Stimulated activated CD4-positive, alpha-beta T cell treated with anti-CD3 and anti-CD28 coated beads, Interleukin-4, amount 100 ng/mL, for 24 hours (primary cell): Measurements from ENCODE around the gene ZBTB33.

Experiments used
- DNase-seq: peaks from one replicate; pipeline ENCODE4 v3.0.0-alpha.2; 2020

The ZBTB33 gene

DNA sequence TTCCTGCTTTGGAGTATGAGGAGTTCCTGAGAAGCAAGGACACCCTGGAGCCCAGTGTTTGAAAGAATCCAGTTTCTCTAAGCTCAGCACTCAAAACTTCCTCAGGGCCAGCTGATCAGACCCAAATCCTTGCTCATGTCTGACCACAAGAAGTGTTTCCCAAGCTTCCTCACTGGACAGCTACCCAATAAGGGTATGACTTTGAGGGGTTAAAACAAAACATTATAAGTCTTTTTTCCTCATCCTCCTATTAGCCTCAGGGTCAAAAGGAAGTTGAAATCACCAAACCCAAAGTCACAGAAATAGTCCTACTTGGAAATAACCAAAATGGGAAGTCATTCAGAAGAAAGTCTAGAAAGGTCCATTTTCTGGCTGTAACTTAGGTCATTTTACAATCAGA, 13.7 kb downstream of the ZBTB33 start:
- DNase-seq, result no peak

DNA sequence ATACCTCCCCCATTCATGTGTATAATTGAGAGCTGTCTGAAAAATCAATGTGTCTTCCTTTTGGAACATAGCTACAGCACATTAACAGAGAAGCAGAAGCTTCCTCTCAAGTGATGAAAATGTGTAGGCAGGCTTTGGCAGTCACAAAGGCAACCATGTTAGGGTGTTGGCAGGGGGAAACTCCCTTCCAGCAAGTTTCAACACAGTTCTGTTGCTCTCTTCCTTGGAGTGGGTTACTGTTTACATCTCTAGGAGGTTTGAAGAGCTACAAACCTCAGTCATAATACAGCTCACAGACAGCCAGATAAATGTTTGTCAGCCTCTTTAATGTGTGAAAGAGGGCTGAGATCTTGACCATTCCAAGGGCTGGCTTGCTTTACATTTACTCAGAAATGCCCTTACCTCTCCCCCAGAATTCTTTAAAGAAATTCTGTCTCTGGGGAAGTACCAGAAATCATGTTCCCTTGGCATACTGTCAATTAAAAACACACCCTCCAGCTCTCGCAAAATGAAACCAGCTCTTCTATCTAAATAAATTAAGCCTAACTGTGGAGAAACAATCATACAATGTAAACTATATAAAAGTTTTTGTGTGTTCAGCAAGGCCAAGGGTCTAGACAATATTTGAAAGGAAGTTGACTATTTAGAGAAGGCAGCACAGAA, 18.9 kb downstream of the ZBTB33 start:
- peak; percentile 4 for DNase-seq

DNA sequence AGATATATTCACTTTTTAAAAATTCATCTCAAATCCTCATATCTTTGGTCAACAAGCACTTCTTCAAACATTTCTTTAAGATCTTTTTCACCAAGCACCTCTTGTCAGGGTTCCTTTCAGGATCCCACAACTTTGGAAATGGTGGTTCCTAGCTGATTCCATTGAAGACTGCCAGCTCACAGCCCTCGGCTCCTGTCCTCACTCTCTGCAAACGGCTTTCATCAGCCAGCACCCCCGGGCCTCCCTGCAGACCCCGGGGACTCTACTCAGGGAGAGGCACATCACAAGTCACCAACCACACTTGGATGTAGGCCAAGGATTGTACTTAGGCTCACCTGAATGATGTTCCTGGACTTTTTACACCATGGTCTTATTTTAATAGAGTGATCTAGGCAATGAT, 20.0 kb downstream of the ZBTB33 start:
- DNase-seq, result no peak

DNA sequence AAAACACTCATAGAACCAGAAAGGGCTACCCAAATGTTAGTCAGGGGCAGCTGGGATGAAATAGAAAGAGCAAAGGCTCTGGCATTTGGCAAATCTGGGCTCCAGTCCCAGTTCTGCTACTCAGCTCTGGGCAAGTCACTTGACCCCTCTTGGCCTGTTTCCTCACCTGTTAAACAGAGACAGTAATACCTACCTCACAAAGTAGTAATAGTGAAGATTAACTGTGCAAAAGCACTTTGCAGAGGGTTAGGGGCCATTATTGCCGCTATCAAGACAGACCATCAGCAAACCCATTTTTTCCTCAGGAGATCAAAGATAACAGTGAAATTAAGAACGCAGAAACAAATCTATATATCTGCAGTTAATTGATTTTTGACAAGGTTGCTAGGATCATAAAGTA, 20.6 kb downstream of the ZBTB33 start:
- no peak for DNase-seq

DNA sequence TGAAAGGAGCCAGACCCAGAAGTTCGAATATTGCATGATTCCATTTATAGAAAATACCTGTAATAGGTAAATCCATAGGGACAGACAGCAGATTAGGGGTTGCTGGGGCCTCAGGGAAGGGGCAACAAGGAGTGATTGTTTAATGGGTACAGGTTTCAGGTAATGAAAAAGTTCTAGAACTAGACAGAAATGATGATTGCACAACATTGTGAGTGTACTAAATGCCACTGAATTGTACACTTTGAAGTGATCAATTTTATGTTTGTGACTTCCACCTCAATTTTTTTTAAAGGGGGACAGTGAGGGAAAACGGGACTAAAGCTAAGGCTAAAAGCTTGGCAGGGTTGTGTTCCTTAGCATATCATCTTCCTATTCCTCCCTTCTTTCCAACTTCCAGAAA, 23.5 kb downstream of the ZBTB33 start:
- no peak for DNase-seq

DNA sequence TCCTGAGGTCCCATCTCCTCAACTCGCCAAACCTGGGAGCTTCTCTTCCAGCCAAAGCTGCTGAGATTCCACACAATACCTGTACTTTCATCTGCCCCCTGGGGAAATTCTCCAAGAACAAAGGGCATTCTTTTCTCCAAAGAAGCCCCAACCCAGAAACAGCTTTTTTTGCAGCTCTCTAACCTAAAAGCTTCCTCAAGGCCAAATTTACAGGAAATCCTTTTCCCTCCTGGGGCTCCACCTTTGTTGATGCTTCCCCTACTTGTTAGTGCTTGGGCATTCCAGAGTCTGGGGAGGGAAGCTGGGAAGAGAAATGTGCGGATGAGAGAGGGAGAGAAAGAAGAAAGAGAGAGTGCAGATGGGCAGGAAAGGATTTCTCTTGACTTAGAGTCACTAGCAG, 24.3 kb downstream of the ZBTB33 start:
- no peak for DNase-seq

DNA sequence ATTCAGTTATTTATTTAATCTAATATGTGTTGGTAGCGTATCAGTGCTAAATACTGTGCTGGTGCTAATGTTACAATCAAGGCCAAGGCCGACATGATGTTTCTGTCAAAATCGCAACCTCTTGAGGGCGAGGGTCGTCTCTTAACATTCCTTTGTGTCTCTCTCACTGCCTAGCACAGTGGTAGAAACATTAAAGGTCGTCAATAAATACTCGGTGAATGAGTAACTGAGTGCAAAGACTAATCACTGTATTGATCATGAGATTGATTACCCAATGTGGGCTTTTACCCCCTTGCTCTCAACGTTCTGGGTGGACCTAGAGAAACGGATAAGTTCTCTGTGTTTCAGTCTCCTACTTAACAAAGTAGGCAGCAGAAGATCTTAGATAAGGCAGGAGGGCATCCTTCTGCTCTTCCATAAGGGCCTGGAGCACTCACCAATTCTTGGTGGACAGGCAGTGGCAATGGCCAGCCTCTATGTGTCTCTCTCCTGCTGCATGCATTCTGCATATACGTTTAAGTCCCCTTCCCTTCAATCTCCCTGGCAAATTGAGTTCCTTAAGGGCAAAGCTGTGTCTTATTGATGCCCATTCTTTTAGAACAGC, 30.5 kb downstream of the ZBTB33 start:
- DNase-seq, result no peak

DNA sequence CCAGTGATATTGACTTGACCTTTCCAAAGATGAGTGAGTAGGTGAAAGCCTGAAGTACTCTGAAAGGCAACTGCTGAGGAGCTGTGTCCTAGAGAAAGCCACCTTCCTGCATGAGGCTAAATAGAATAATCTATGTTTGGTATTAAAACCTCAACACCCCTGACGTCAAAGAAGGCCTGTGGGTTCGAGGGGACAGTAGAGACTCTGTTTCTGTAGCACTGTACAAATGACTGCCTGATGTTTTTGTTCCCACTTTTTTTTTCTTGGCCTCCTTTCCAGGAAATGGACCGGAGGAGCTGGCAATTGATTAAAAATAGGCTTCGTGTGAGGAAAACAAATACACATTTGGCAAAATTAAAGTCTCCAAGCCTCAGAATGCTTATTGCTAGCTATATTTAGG, 31.1 kb downstream of the ZBTB33 start:
- DNase-seq, result no peak

DNA sequence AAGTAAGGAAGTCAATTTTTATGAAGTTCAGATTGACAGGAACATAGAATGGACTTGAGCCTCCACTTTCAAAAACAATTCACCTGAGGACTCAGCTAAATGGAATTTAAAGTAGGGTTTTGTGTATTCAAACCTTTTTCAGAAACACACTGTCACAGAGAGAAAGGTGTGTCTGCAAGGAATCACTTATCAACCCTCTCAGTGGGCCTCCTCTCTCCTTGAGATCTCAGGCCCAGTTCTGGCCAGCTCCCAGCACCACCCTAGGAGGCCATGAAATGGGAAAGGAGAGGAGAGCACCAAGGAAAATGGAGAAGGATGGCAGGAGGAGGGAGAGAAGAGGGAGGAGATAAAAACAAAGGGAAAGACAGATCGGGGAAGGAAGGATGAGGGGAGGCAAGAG, 32.1 kb downstream of the ZBTB33 start:
- no peak for DNase-seq

DNA sequence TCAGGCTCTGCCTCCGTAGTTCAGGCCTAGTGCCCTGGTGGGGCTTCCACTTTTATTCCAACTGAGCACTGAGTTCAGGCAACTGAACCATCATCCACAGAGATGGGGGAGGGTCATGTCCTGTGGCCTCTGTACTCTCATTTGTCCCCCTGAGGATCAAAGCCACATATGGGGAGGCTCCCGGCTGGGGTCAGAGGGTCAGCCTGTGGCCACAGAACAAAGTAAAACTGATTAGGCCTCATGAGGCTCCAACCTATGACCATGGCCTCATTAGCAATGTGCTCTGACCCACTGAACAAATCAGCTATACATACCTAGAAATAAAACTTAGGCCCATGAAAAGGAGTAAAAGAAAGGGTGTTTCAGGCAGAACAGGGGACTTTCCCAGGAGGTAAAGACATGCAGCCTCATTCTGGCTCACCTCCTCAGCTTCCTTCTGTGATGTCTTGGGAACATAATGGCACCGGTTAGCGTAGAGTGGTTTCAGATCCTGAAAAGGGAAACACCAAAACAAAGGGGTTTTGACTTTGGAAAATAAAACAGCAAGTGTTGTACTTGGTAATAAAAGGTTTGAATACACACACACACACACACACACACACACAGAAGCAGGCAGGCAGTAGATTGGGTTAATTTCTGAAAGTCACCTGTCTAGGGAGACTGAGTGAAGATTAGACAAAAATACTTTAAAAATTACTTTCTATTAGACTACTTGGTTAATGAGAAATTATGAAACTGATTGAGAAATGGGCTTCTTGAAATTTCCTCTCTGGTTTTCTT, 36.3 kb downstream of the ZBTB33 start:
- no peak for DNase-seq

DNA sequence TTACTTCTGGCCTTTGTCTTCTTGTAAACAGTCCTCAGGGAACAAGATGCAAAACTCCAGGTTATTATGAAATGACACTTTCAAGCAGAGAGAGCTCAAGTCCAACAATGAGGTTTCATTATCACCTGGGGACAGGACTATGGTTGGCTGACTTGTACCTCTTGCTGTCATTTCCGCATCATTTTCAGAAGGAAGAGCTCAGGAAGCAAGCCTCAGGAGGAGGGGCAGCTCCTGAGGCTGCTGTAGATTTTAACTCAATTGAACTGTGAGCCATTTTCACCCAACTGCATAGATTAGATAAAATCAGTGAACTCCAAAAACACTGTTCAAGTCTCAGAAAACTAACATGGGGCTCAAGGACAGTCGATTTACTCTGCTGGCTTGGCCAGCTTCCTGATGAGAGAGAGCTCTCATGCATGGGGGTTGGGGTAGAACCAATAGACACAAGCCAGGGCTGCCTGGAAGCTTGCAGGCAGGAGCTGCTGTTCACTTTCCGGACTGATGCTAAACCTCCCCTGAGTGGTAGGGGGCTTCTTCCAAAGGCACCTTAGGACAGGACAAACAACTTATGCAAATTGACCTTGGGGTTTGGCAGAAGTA, 37.0 kb downstream of the ZBTB33 start:
- DNase-seq, result no peak

DNA sequence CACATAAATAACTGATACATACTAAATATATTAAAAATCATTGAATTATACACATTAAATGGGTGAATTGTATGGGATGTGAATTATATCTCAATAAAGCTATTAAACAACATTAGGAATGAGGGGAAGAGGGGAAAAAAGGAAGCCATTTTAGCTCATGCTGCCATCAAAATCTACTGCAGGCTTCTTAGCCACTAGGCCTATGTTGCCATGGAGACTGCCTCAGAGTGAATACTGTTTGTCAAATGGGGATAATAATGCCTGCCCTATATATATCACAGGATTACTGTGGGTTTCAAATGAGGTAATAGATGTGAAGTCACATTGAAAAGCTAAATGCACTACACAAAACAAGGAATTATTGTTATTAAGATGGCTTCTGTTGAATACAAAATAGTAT, 39.5 kb downstream of the ZBTB33 start:
- no peak for DNase-seq

DNA sequence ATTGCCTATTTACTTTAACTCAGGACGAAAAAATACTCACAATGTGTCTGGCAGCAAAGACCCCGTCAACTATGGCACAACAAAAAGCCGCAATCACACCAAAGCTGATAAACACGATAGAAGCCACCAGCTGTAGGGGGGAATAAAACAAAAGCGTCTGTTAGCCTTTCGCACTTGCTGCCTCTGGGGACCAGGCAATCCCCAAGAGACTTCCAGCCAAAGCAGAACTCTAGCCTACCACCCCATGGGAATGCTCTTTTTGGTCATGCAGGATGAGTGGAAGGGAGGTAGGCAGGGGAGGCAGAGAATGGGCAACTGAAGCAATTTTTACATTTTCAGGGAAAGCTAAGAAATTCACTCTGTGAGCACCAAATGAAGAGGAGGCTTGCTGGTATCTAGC, 40.6 kb downstream of the ZBTB33 start:
- DNase-seq, result no peak

DNA sequence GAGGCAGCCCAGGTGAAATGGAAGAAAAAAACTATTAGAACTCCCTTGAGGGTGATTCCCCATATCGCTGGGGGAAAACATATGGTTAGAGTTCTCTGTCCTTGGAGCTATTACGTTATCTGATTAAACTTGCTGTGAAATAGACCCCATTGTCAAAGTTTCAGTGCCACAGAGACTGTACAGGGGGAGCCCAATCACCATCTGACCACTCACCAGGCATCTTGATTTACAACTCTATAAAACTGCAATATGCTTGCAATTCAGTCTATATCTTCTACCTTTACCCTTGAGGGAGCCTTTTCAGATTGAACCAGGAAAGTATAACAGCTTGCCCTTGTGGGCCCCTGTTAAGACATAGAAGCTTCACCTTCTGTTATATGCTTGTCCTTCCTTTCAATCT, 42.4 kb downstream of the ZBTB33 start:
- no peak for DNase-seq

DNA sequence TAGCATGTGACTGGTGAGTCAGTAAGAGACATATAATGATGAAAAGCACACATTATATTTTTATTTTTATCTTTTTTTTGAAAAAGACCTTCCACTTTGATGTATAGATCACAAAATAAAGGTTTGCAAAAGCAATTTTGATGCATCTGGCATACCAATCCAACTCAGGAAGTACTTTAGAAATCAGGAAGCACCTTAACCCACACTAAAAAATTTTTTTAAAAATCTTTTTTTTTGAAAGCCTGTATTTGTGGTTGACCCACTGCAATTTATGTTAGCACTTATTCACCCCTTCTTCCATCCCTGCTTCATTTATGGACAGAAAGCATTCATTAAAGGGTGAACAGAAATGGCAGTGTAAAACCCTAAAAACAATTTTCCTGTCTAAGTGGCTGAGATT, 44.0 kb downstream of the ZBTB33 start:
- DNase-seq, result no peak

DNA sequence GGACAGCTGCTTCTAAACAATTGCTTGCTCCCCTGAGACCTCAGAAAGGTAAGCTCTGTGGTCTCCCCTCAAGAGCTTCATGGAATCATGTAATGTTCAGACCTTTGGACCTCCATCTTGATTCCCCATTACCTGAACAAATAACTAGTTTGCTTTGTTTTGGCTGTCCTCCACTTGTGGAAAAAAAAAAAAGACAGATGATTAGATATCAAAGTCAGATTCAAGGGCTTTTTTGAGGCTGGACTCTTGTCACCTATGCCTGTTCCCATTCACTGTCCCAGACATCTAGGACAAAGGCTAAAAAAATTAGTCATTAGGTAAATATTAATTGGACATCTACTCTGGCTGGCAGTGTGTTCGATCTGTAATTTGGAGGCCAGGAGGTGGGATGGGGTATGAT, 47.3 kb downstream of the ZBTB33 start:
- DNase-seq, result no peak

DNA sequence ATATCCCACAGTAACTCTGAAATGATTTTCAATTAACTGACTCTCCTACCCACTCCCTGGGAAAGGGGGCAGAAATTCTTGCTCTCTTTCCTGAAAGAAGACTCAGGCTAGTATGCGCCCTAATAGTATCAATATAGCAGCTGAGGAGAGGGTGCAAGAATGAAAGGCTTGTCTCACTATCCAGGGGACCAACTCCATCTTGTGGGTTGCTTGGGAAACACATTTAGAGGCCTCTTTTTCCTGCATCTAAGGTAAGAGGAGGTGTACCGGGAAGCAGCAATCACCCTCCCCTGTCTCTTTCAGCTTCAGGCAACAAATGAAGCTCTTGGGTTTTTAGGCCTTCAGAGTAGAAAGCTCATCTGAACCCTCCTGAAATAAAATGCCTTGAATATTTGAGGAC, 49.3 kb downstream of the ZBTB33 start:
- no peak for DNase-seq

DNA sequence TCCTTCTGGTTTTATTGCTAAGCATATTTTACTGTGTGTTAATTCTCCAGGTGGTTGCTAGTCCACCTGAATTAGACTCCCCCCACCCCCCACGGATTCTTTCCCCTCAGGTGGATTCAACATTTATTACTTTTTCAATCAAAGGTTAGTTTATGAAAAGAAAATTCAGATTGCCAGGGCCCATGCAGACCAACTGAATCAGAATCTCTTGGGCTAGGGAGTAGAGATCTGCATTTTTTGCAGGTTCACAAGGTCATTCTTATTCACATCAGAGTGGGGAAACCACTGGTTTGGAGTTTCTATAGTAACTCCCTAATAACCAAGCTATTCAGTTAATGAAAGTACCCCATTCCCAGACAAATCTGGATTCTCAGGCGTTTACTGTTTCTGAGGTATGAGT, 50.9 kb downstream of the ZBTB33 start:
- no peak for DNase-seq

DNA sequence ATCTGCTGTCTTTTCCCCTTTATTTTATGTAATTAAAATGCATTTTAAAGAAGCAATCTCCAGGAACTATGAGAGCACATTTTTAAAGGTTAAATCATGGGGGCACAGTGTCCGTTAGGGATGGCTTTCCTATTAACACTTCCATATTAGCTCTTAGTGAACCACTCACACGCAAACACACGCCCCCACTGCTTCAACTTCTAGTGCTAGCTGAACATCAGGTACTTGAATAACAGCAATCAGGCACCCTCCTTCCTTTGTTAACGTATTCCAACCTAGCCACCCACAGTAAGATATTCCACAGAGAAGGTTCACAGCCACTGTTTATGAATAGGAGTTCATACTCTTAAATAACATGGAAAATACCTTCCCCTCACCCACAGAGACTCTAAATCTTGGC, 51.3 kb downstream of the ZBTB33 start:
- DNase-seq, result no peak

DNA sequence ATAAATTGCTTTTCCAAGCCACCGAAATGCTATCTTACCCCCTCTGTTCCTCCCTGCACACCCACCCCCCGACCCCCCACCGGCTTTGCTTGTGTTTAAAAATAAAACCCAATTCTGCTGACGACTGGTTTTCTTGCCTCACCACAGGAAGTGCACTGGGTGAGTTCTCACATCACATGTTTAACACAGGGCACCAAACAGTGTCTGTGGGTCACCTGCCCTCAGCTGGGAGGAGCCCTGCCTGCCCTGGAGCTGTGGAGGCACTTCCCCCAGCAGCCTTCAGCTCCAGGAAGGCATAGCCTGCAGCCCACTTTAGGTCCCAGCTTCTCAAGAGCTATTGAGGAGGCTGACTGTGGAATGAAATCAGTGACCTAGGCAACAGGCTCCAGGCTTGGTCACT, 51.8 kb downstream of the ZBTB33 start:
- peak; percentile 27 for DNase-seq

DNA sequence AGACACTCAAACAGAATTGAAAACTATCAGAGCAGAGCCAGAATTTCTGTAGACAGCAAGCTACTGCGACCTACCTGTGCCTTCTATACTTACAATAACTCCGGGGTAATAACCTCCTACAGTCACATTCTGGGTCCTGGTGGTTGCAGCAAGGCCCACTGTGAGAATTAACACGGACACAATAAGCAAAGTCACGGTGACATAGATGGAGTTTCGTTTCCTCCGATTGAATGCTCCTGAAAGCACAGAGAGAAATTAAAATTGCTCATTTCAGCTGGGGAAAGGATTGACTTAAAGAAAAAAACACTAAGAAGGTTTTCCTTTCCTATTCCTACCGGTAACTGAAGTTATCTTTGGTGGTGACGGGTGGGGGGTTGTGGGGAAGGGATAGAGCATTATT, 53.6 kb downstream of the ZBTB33 start:
- DNase-seq, result no peak

DNA sequence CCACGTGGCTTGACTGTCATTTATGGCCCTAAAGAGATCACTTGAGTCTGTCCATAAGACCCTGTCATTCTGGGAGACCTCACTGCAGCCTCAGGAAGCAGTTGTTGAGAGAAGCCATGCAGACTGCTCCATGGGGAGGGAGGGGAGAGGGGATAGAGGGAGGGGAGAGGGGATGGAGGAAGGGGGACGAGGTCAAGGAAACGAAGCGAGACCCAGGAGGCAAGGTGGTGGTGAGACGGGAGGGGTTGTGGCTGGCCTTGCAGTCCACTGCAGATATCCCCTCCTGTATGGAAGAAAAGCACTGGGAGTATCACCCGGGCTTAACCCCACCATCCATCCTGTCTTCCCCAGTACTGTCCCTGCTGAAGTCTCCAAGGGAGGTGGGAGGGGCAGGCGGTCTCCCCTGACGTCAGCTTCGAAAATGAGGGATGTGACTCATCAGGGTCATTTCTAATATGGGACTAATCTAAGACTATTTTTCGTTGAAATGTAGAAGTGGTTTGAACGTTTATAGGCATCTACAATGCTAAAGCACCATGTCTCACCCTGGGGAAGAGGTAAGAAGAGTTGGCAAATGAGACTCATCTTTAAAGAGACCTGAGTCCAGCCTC, 55.0 kb downstream of the ZBTB33 start:
- no peak for DNase-seq

DNA sequence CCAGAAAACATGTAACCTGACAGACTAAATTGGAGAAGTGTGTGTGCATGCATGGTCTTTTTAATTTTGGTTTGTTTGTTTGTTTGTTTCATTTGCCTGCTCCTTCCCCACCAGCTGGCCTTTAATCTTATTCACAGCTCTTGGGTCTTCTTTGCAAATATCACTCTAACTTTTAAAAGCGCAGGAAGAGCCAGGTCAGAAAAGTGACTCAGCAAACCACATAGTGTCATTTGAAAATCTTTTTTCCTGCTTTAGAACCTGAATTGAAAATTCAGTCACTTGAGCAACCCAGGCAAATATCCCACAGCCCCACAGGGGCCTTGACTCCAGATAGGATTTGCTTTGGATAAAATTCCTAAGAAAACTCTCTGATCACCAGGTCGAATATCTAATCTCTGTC, 56.0 kb downstream of the ZBTB33 start:
- DNase-seq, result no peak
